ENCODE data around the gene UNC80. TPM values are rescaled to one million over a fixed set of nuclear protein-coding genes. Genes with fewer than 3 reads are reported as not detected.

UNC80 gene
- polyA plus RNA-seq, 3 donors: under 0.01 TPM; not detected in 2

GRCh38 chr2:209824391-209824790, 52.8 kb downstream of the UNC80 start:
- Histone ChIP-seq H2AFZ (ENCODE audit: insufficient read depth, low read depth, low read length, poor library complexity, severe bottlenecking) (no peak overlapping the region), H3K4me1 (ENCODE audit: control insufficient read depth in 1 of 2, insufficient read depth in 2 of 2, low read length in 2 of 2) (no peaks in the 10 kb centered on the region), H3K9ac (ENCODE audit: insufficient read depth, low read length, poor library complexity, severe bottlenecking) (no peak overlapping the region), H4K20me1 (ENCODE audit: insufficient read depth, low read length) (no peaks in the 10 kb centered on the region), H3K79me2 (ENCODE audit: insufficient read depth, low read length) (no peaks in the 10 kb centered on the region), H3K27me3 (ENCODE audit: control insufficient read depth in 2 of 2, insufficient read depth in 2 of 2, low read length in 2 of 2) (no peaks in the 10 kb centered on the region), H3K4me3 (replicated peaks in 1 of 3; ENCODE audit: low read depth in 2 of 3, low read length in 3 of 3) (no peak overlapping the region), H3K36me3 (replicated peaks in 1 of 2; ENCODE audit: control insufficient read depth in 1 of 2, insufficient read depth in 2 of 2, low read length in 2 of 2) (no peaks in the 10 kb centered on the region), H3K9me3 (replicated peaks in 1 of 2; ENCODE audit: control insufficient read depth in 1 of 2, insufficient read depth in 1 of 2, low read length in 2 of 2) (no peaks in the 10 kb centered on the region), H3K27ac (ENCODE audit: low read depth in 1 of 2, low read length in 2 of 2) (no peak overlapping the region), H3K4me2 (replicated peaks; ENCODE audit: extremely low read depth, low read length, poor library complexity, severe bottlenecking) (no peak overlapping the region)
- no CpG with 5 or more reads among the region's 1 CpG for WGBS (ENCODE audit: insufficient coverage)
- peaks cover 4% of the 10 kb centered on the region for H3K4me1 Mint-ChIP-seq
- TF ChIP-seq CTCF (IDR thresholded peaks at IDR 0.05): no peak
- no peaks in the 10 kb centered on the region for H3K36me3 Mint-ChIP-seq
- H3K27ac Mint-ChIP-seq: no peak overlapping the region
- DNase-seq: no peak
- H3K9me3 Mint-ChIP-seq: peaks cover 0 to 4% (median 2%) of the 10 kb centered on the region in 7 donors
- no peak overlapping the region for H3K4me3 Mint-ChIP-seq
- intact Hi-C loops (cut with micrococcal nuclease): no loop called here
- H3K27me3 Mint-ChIP-seq (ENCODE audit: low read depth in 3 of 3): no peaks in the 10 kb centered on the region

DNA sequence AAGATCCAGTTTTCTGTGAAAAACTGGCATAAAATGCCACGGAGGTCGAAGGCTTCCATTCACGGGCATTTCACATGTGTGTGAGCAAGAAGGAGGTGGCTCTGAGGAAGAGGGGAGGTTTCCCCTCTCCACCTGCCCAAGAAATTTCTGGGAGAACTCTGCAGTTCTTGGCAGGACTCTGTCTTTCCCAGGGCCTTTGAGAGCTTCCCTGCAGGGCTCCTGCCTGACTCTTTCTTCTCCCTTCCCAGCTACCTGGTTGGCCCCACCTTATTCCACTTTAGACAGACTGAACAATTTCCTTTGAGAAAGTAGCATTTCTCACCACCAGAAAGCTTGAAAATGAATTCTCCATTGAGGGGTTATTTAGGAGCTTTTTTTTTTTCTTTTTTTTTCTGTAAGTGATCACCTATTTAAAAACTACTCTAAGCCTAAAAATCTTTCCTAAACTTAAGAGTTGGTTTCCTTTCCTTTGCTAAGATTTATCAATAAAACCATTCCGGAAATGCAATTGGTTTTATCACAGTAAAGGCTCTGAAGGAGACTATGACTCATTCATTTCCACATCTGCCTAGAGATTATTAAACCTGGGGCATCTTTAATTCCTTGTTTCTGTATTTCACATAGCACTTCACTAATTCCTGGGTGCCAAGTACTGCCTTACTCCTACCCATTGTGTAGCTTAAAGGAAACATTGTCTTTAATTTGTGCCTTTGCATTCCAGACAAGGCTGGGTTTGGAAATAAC, 59.3 kb downstream of the UNC80 start:
- H3K36me3 Mint-ChIP-seq: no peaks in the 10 kb centered on the region
- no peak overlapping the region for H3K4me3 ChIP-seq (replicated peaks in 1 of 3; ENCODE audit: low read depth in 2 of 3, low read length in 3 of 3)
- no peaks in the 10 kb centered on the region for H3K79me2 ChIP-seq (ENCODE audit: insufficient read depth, low read length)
- H3K9me3 ChIP-seq (replicated peaks in 1 of 2; ENCODE audit: control insufficient read depth in 1 of 2, insufficient read depth in 1 of 2, low read length in 2 of 2): no peaks in the 10 kb centered on the region
- H3K4me1 ChIP-seq (ENCODE audit: control insufficient read depth in 1 of 2, insufficient read depth in 2 of 2, low read length in 2 of 2): no peaks in the 10 kb centered on the region
- peaks cover 0 to 2% (median 0%) of the 10 kb centered on the region in 7 donors for H3K9me3 Mint-ChIP-seq
- H3K27me3 Mint-ChIP-seq (ENCODE audit: low read depth in 3 of 3): peaks cover 0 to 4% (median 0%) of the 10 kb centered on the region in 3 donors
- no peak for DNase-seq
- no peak overlapping the region for H3K27ac Mint-ChIP-seq
- no peak overlapping the region for H2AFZ ChIP-seq (ENCODE audit: insufficient read depth, low read depth, low read length, poor library complexity, severe bottlenecking)
- no peak overlapping the region for H3K27ac ChIP-seq (ENCODE audit: low read depth in 1 of 2, low read length in 2 of 2)
- H3K27me3 ChIP-seq (ENCODE audit: control insufficient read depth in 2 of 2, insufficient read depth in 2 of 2, low read length in 2 of 2): peaks cover 0 to 2% of the 10 kb centered on the region in 2 donors
- TF ChIP-seq CTCF (IDR thresholded peaks at IDR 0.05): no peak
- H3K4me3 Mint-ChIP-seq: no peak overlapping the region
- no peaks in the 10 kb centered on the region for H3K36me3 ChIP-seq (replicated peaks in 1 of 2; ENCODE audit: control insufficient read depth in 1 of 2, insufficient read depth in 2 of 2, low read length in 2 of 2)
- no peaks in the 10 kb centered on the region for H4K20me1 ChIP-seq (ENCODE audit: insufficient read depth, low read length)
- no peaks in the 10 kb centered on the region for H3K4me1 Mint-ChIP-seq
- no peak overlapping the region for H3K9ac ChIP-seq (ENCODE audit: insufficient read depth, low read length, poor library complexity, severe bottlenecking)
- H3K4me2 ChIP-seq (replicated peaks; ENCODE audit: extremely low read depth, low read length, poor library complexity, severe bottlenecking): no peak overlapping the region
- 100% methylated on average over 1 of the region's 4 CpGs for WGBS (ENCODE audit: insufficient coverage)
- intact Hi-C loops (cut with micrococcal nuclease): no loop called here
